A673 (cell line): ENCODE data around the gene SSX7. TPM values are rescaled to one million over a fixed set of nuclear protein-coding genes. Genes with fewer than 3 reads are reported as not detected.
"Not testable (repeated sequence)": the region's sequence is repeated elsewhere in the genome, so short reads cannot be mapped to it uniquely, and the experiment has no call there.

Experiments
- Bru-seq: library from RNA; stranded (reverse); fragments of 400-500 nt; gene quantifications from one replicate; lab custom pipeline; 2021; lab: Mats Ljungman, UMichigan
- BruChase-seq, 2 experiments: library from RNA; stranded (reverse); fragments of 400-500 nt; gene quantifications; one replicate each; lab custom pipeline; 2021; lab: Mats Ljungman, UMichigan
- BruUV-seq: library from RNA; stranded (reverse); fragments of 400-500 nt; replicated peaks from 2 replicates; lab custom pipeline; 2021; lab: Mats Ljungman, UMichigan
- CTCF ChIA-PET: fragments of 300-600 bp; sonication (Branson Sonifier 250); formaldehyde crosslinking; loops from one replicate; lab custom pipeline; 2022; ENCODE audit warnings: antibody characterized with exemption; lab: Charles Lee
- POLR2A ChIA-PET: fragments of 300-600 bp; sonication (Branson Sonifier 250); formaldehyde crosslinking; loops from one replicate; lab custom pipeline; 2022; ENCODE audit warnings: antibody characterized with exemption; ENCODE audit not compliant: low non-redundant PET; lab: Charles Lee
- DNase-seq: peaks from one replicate; pipeline ENCODE4 v3.0.0-alpha.2; 2015; ENCODE audit warnings: low spot score
- H3K27ac ChIP-seq: fragments of 200-600 bp; sonication (generic); 2 replicates; pipeline ENCODE4 v1.5.1; 2016; ENCODE audit warnings: mixed run types, low read depth, mild to moderate bottlenecking, mixed read lengths, antibody characterized with exemption, low read length; ENCODE audit not compliant: poor library complexity, severe bottlenecking
- H3K27me3 ChIP-seq: fragments of 200-600 bp; sonication (generic); replicated peaks from 2 replicates; pipeline ENCODE4 v1.6.1; 2017; ENCODE audit warnings: mixed run types, low read depth, mild to moderate bottlenecking, mixed read lengths, antibody characterized with exemption, low read length; ENCODE audit not compliant: insufficient read depth, poor library complexity
- H3K36me3 ChIP-seq: fragments of 200-600 bp; sonication (generic); 2 replicates; pipeline ENCODE4 v1.6.1; 2016; ENCODE audit warnings: mixed run types, mild to moderate bottlenecking, mixed read lengths, antibody characterized with exemption, low read length; ENCODE audit not compliant: insufficient read depth, poor library complexity, severe bottlenecking
- H3K4me1 ChIP-seq: fragments of 200-600 bp; sonication (generic); 2 replicates; pipeline ENCODE4 v1.6.1; 2017; ENCODE audit warnings: mixed run types, mild to moderate bottlenecking, mixed read lengths, antibody characterized with exemption, low read length; ENCODE audit not compliant: insufficient read depth, poor library complexity, severe bottlenecking
- H3K4me3 ChIP-seq: fragments of 200-600 bp; sonication (generic); 2 replicates; pipeline ENCODE4 v1.5.1; 2016; ENCODE audit warnings: low read depth, mixed run types, mild to moderate bottlenecking, mixed read lengths, low read length; ENCODE audit not compliant: poor library complexity, severe bottlenecking
- H3K9me3 ChIP-seq: fragments of 200-600 bp; sonication (generic); 2 replicates; pipeline ENCODE4 v1.6.1; 2016; ENCODE audit warnings: mixed run types, low read depth, mild to moderate bottlenecking, mixed read lengths, antibody characterized with exemption, low read length; ENCODE audit not compliant: poor library complexity, severe bottlenecking
- intact Hi-C: fragments of 100-400 bp; cut with micrococcal nuclease; formaldehyde crosslinking; loops from one replicate; pipeline ENCODE4 v1.10.0; 2022; ENCODE audit not compliant: unreplicated experiment
- long read RNA-seq: library from polyadenylated mRNA; stranded (forward); transcript quantifications from one replicate; pipeline ENCODE4 v2.0.0, GENCODE V29; 2022
- total RNA-seq: library from RNA; stranded (reverse); gene quantifications from 2 replicates; pipeline ENCODE4 v1.2.3, GENCODE V29; 2021

Gene SSX7
- total RNA-seq (2.2 and 2.8 TPM in 2 replicates), Bru-seq, nascent RNA (percentile 65 among the genes with signal in this experiment), BruChase-seq, experiment 1, labeled RNA remaining after a 2-hour chase (percentile 50 among the genes with signal in this experiment), BruChase-seq, experiment 2, labeled RNA remaining after a 6-hour chase (percentile 51 among the genes with signal in this experiment)
- long read RNA-seq, partial matches to known transcripts: 1 of 9 reads
- long read RNA-seq, other reads (novel, unspliced or antisense): 8 of 9 reads

DNA sequence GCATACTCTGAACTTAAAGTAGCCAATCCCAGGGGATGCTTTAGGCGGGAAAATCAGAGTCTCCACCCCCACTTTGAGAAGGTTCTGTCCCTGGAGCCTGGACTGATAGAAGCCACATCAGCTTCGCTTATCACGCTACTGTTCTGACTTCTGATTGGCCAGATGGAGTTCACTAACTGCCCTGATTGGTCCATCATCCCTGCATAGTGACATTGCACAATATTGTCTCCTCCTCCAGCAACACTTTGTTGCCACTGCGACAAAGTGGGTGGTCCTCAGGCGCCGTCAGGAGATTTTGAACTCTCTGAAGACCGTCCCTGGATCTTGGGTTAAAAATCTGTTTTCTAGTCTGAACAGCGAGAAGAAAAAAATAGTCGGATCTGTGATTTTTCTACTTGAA is at the start of gene SSX7:
Gene SSX7 (minus strand): TSS at position 101 of the 400 bp plus-strand sequence. CDS start 1,428 bp downstream, outside the sequence.
- H3K4me3 ChIP-seq: peak within 1 kb of the TSS; percentile 48
- peaks cover 13% of the 10 kb centered on the region for H3K4me1 ChIP-seq
- BruUV-seq, H3K9me3 ChIP-seq, H3K36me3 ChIP-seq, POLR2A ChIA-PET, intact Hi-C loops, CTCF ChIA-PET, H3K27me3 ChIP-seq: not testable (repeated sequence)
- peak within 1 kb of the TSS; percentile 93 for H3K27ac ChIP-seq
- peak; percentile 88 for DNase-seq

- H3K27me3 ChIP-seq, H3K27ac ChIP-seq, POLR2A ChIA-PET, H3K36me3 ChIP-seq, H3K4me3 ChIP-seq, DNase-seq, BruUV-seq, intact Hi-C loops, H3K4me1 ChIP-seq, H3K9me3 ChIP-seq, CTCF ChIA-PET: not testable (repeated sequence)
Measured at GRCh38 chrX:52692034-52692433, 37.3 kb upstream of the SSX7 start.

DNA sequence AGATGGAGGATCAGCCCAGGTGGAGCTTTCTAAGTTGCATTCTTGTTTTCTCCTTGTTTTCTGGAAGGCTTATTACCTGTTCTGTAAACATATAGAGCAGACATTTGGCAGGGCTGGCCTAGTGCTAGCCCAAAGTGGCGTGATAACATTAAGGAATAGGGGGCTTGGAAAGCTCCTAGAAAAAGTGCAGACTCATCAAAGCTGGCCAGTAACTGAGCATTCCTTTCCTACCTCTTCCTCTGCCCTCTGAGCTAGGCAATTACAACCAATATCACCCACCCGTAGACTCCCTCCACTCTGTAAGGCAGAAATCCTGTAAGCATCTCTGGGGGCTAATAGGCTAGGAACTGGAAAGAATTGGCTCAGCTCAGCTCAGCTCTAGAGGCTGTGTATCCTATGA is 7.5 kb upstream of the SSX7 start:
- H3K9me3 ChIP-seq, DNase-seq, BruUV-seq, POLR2A ChIA-PET, H3K27me3 ChIP-seq, CTCF ChIA-PET, intact Hi-C loops, H3K27ac ChIP-seq: not testable (repeated sequence)
- H3K4me3 ChIP-seq: peak overlapping the region; percentile 32
- peaks cover 47% of the 10 kb centered on the region for H3K36me3 ChIP-seq
- H3K4me1 ChIP-seq: peaks cover 20% of the 10 kb centered on the region

- POLR2A ChIA-PET: interaction anchor here (0.7 kb wide), 1 partner anchor 1246 kb away, joined by 5 read pairs; no protein-coding TSS in a partner anchor
- TSS peak; percentile 56 for BruUV-seq
- H3K4me1 ChIP-seq, intact Hi-C loops, H3K36me3 ChIP-seq, H3K27me3 ChIP-seq, DNase-seq, H3K9me3 ChIP-seq, CTCF ChIA-PET: not testable (repeated sequence)
- peak overlapping the region; percentile 93 for H3K27ac ChIP-seq
- H3K4me3 ChIP-seq: peak overlapping the region; percentile 48
Measured at GRCh38 chrX:52655475-52655874, 775 bp upstream of the SSX7 start.

DNA sequence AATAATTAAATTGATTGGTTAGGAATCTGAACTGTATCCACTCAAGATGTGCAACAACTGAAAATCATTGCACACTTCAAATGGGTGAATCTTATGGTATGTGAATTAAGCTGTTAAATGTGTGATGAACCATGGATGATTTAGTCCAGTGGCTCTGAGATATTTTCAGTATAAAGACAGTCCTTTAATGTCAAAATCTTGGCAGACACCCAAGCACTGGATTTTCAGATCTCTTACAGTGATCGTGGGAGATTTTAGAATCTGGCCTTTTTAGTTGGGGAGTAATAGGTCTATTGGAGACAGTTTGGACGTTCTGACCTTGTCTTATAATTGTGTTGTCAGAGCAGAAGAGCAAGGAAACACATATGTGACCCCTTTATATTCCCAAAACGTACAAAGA is 4.0 kb downstream of the SSX7 start:
- CTCF ChIA-PET, H3K36me3 ChIP-seq, H3K9me3 ChIP-seq, BruUV-seq, H3K27me3 ChIP-seq, H3K4me3 ChIP-seq, intact Hi-C loops, POLR2A ChIA-PET: not testable (repeated sequence)
- peak overlapping the region; percentile 55 for H3K27ac ChIP-seq
- peaks cover 13% of the 10 kb centered on the region for H3K4me1 ChIP-seq
- DNase-seq: peak; percentile 51

DNA sequence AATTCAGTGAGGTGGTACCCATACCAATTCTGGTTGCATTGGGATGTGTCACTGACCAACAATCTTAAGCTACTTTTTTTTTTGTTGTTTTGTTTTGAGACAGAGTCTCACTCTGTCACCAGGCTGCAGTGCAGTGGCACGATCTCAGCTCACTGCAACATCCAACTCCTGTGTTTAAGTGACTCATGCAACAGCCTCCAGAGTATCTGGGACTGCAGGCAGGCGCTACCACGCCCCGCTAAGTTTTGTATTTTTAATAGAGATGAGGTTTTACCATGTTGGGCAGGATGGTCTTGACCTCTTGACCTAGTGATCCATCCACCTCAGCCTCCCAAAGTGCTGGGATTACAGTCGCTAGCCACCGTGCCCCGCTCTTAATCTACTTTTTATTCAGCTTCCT is 5.7 kb downstream of the SSX7 start:
- intact Hi-C loops, BruUV-seq, H3K27me3 ChIP-seq, CTCF ChIA-PET, H3K9me3 ChIP-seq, H3K27ac ChIP-seq, DNase-seq, H3K4me3 ChIP-seq, POLR2A ChIA-PET, H3K36me3 ChIP-seq: not testable (repeated sequence)
- H3K4me1 ChIP-seq: peaks cover 13% of the 10 kb centered on the region

DNA sequence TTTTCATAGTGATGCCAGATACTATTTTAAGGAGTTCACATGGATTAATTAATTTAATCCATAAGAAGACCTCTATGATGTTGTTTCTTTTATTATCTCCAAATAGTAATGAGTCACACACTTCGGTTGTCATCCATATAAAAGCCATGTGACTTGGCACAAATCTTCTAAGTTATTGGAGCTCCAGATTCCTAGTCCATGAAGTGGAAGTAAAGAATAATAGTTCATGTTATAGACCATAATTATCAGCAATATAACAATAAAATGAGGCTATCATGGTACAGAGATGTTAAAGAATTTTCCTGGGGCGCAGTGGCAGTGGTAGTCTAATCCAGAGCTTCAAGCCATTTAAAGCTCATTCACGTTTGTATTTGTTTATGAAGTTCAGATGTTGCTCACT is 26.2 kb downstream of the SSX7 start:
- DNase-seq, H3K36me3 ChIP-seq, H3K27me3 ChIP-seq, H3K9me3 ChIP-seq, CTCF ChIA-PET, BruUV-seq, POLR2A ChIA-PET, H3K27ac ChIP-seq, H3K4me3 ChIP-seq, intact Hi-C loops: not testable (repeated sequence)
- peaks cover 14% of the 10 kb centered on the region for H3K4me1 ChIP-seq
